ENCODE measurements around the gene S1PR5.

Gene S1PR5

DNA sequence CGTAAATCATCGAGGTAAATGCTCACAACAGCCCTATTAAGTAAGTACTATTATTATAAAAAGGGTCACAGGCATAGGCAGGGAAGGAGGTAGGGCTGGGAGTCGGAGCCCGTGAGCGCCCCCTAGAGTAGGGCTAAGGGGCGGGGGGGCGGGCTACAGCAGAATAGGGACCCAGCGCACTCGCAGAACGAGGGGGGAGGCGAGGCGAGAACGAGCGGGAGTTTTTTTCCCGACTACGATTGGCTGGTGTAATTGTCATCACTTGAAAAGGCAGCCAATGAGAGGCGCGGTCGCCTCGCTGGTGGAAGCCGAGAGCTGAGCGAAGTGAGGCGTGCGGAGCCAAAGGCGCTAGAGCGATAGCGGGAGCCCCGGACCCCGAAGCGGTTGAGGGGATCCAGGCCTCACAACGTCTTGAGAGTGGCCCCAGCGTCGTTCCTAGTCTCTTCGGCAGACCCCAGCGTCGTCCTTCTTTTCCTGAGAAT lies 38.3 kb downstream of the S1PR5 start:
- no peak overlapping the region for H3K27ac ChIP-seq (ENCODE audit: low read depth, low read length)
- H3K4me3 ChIP-seq (ENCODE audit: low read length), result no peak overlapping the region
- no peak overlapping the region for H3K4me2 ChIP-seq (ENCODE audit: low read length)
- no peaks in the 10 kb centered on the region for H3K36me3 ChIP-seq (ENCODE audit: control insufficient read depth, low read length)
- no peak for TF ChIP-seq EZH2phosphoT487 (IDR thresholded peaks at IDR 0.05; ENCODE audit: borderline replicate concordance, low read length)
- TF ChIP-seq, protein P1, sequence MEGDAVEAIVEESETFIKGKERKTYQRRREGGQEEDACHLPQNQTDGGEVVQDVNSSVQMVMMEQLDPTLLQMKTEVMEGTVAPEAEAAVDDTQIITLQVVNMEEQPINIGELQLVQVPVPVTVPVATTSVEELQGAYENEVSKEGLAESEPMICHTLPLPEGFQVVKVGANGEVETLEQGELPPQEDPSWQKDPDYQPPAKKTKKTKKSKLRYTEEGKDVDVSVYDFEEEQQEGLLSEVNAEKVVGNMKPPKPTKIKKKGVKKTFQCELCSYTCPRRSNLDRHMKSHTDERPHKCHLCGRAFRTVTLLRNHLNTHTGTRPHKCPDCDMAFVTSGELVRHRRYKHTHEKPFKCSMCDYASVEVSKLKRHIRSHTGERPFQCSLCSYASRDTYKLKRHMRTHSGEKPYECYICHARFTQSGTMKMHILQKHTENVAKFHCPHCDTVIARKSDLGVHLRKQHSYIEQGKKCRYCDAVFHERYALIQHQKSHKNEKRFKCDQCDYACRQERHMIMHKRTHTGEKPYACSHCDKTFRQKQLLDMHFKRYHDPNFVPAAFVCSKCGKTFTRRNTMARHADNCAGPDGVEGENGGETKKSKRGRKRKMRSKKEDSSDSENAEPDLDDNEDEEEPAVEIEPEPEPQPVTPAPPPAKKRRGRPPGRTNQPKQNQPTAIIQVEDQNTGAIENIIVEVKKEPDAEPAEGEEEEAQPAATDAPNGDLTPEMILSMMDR (IDR thresholded peaks at IDR 0.05; ENCODE audit: low read depth, low read length, poor library complexity, severe bottlenecking), result no peak
- H3K27me3 ChIP-seq (ENCODE audit: control insufficient read depth, low read length), result no peaks in the 10 kb centered on the region
- H3K9me3 ChIP-seq (ENCODE audit: control insufficient read depth, insufficient read depth, low read length), result no peaks in the 10 kb centered on the region
- no peaks in the 10 kb centered on the region for H3K4me1 ChIP-seq (ENCODE audit: control insufficient read depth, low read length)
- peaks cover 7% of the 10 kb centered on the region; the same call in 1 of the 2 replicates for H3F3A ChIP-seq (ENCODE audit: control insufficient read depth, insufficient read depth)
- no peaks in the 10 kb centered on the region for H3K9me2 ChIP-seq (replicated peaks; ENCODE audit: control insufficient read depth, low read length)
- H3K79me2 ChIP-seq (ENCODE audit: control insufficient read depth, low read length), result no peaks in the 10 kb centered on the region
- no peaks in the 10 kb centered on the region for H4K20me1 ChIP-seq (ENCODE audit: control insufficient read depth, insufficient read depth, low read depth, low read length)

DNA sequence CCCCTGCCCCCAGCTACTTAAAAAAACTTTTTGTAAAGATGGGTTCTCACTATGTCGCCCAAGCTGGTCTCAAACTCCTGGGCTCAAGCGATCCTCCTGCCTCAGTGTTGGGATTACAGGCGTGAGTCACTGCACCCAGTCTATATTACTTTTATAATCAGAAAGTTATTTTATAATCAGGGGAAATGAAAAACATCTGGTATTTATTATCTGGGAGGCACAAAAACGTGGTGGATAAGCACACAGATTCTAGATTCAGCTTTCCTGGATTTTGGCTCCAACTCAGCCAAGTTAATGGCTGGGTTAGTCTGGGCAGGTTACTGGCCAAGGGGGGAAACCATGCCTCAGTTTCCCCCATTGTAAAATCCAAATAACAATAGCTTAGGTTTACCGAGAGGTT lies 38.8 kb downstream of the S1PR5 start:
- Histone ChIP-seq H3K27ac (ENCODE audit: low read depth, low read length) (no peak overlapping the region), H3K79me2 (ENCODE audit: control insufficient read depth, low read length) (no peaks in the 10 kb centered on the region), H3K36me3 (ENCODE audit: control insufficient read depth, low read length) (no peaks in the 10 kb centered on the region), H4K20me1 (ENCODE audit: control insufficient read depth, insufficient read depth, low read depth, low read length) (no peaks in the 10 kb centered on the region), H3K4me1 (ENCODE audit: control insufficient read depth, low read length) (no peaks in the 10 kb centered on the region), H3K27me3 (ENCODE audit: control insufficient read depth, low read length) (no peaks in the 10 kb centered on the region), H3K4me3 (ENCODE audit: low read length) (no peak overlapping the region), H3K9me3 (ENCODE audit: control insufficient read depth, insufficient read depth, low read length) (no peaks in the 10 kb centered on the region), H3F3A (ENCODE audit: control insufficient read depth, insufficient read depth) (peaks cover 7% of the 10 kb centered on the region; the same call in 1 of the 2 replicates), H3K4me2 (ENCODE audit: low read length) (no peak overlapping the region), H3K9me2 (replicated peaks; ENCODE audit: control insufficient read depth, low read length) (no peaks in the 10 kb centered on the region)
- TF ChIP-seq, protein P1 (IDR thresholded peaks at IDR 0.05; ENCODE audit: low read depth, low read length, poor library complexity, severe bottlenecking), result no peak
- no peak for TF ChIP-seq EZH2phosphoT487 (IDR thresholded peaks at IDR 0.05; ENCODE audit: borderline replicate concordance, low read length)

DNA sequence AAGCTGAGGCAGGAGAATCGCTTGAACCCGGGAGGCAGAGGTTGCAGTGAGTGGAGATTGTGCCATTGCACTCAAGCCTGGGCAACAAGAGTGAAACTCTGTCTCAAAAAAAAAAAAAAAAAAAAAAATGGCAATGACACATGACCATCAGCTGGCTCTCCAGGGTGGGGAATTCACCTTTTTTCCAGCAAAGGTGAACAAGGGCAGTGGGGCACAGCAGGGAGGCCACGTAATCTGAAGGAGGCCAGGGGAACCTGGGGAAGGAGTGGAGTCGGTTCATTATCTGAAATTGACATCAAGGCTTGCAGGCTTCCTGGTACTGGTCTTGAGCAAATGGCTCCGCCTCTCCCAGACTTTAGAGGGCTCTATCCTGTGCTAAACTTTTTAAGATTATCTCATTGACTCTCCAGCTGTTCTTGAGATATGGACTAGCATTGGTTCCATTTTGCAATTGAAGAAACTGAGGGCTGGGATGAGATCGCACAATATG lies 42.2 kb downstream of the S1PR5 start:
- TF ChIP-seq, protein P1 (IDR thresholded peaks at IDR 0.05; ENCODE audit: low read depth, low read length, poor library complexity, severe bottlenecking), result no peak
- TF ChIP-seq EZH2phosphoT487 (IDR thresholded peaks at IDR 0.05; ENCODE audit: borderline replicate concordance, low read length), result no peak
- Histone ChIP-seq H3K9me3 (ENCODE audit: control insufficient read depth, insufficient read depth, low read length) (no peaks in the 10 kb centered on the region), H3K27me3 (ENCODE audit: control insufficient read depth, low read length) (no peaks in the 10 kb centered on the region), H3K36me3 (ENCODE audit: control insufficient read depth, low read length) (no peaks in the 10 kb centered on the region), H3K27ac (ENCODE audit: low read depth, low read length) (no peak overlapping the region), H4K20me1 (ENCODE audit: control insufficient read depth, insufficient read depth, low read depth, low read length) (no peaks in the 10 kb centered on the region), H3K4me1 (ENCODE audit: control insufficient read depth, low read length) (no peaks in the 10 kb centered on the region), H3K79me2 (ENCODE audit: control insufficient read depth, low read length) (no peaks in the 10 kb centered on the region), H3K4me2 (ENCODE audit: low read length) (no peak overlapping the region), H3F3A (ENCODE audit: control insufficient read depth, insufficient read depth) (peaks cover 4% of the 10 kb centered on the region; the same call in 1 of the 2 replicates), H3K9me2 (replicated peaks; ENCODE audit: control insufficient read depth, low read length) (no peaks in the 10 kb centered on the region), H3K4me3 (ENCODE audit: low read length) (no peak overlapping the region)

Data from DOHH2 (cell line).